Measurements from ENCODE around the gene SRM. TPM values are rescaled to one million over a fixed set of nuclear protein-coding genes. Genes with fewer than 3 reads are reported as not detected.
A peak's percentile ranks its signal among the peaks of the same experiment; 100 is the strongest.
"Not testable (repeated sequence)": the region's sequence is repeated elsewhere in the genome, so short reads cannot be mapped to it uniquely, and the experiment has no call there.

Gene SRM
- total RNA-seq, 6 donors from 2014 or later = 7.3 to 72.9 (median 50.2) TPM

DNA sequence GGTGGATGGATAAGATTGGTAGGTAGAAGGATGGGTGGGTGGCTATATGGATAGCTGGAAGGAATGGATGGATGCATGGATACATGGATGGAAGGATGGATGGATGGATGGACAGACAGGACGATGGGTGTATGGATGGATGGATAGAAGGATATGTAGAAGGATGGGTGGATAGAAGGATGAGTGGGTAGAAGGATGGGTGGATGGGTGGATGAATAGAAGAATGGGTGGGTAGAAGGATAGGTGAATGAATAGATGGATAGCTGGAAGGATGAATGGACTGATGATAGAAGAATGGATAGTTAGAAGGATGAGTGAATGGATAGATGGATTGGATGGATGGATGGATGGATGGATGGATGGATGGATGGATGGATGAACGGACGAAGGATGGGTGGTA lies 17.8 kb downstream of the SRM start:
- DNase-seq (no peak), ATAC-seq (ENCODE audit: low FRiP score in 2 of 2) (no peak)
- Histone ChIP-seq H3K9me3 (no peaks in the 10 kb centered on the region), H3K36me3 (no peaks in the 10 kb centered on the region), H3K27me3 (no peaks in the 10 kb centered on the region), H3K4me1 (peaks cover 0 to 5% (median 0%) of the 10 kb centered on the region in 4 donors), H3K4me3 (no peak overlapping the region), H3K27ac (no peak overlapping the region)
- 74 to 79% methylated on average over 3 of the region's 3 CpGs for WGBS, 2 donors
- TF ChIP-seq EP300 (IDR thresholded peaks at IDR 0.05) (no peak), POLR2AphosphoS5 (IDR thresholded peaks at IDR 0.05) (no peak)
- TF ChIP-seq, protein P1, sequence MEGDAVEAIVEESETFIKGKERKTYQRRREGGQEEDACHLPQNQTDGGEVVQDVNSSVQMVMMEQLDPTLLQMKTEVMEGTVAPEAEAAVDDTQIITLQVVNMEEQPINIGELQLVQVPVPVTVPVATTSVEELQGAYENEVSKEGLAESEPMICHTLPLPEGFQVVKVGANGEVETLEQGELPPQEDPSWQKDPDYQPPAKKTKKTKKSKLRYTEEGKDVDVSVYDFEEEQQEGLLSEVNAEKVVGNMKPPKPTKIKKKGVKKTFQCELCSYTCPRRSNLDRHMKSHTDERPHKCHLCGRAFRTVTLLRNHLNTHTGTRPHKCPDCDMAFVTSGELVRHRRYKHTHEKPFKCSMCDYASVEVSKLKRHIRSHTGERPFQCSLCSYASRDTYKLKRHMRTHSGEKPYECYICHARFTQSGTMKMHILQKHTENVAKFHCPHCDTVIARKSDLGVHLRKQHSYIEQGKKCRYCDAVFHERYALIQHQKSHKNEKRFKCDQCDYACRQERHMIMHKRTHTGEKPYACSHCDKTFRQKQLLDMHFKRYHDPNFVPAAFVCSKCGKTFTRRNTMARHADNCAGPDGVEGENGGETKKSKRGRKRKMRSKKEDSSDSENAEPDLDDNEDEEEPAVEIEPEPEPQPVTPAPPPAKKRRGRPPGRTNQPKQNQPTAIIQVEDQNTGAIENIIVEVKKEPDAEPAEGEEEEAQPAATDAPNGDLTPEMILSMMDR (IDR thresholded peaks at IDR 0.05) = no peak

DNA sequence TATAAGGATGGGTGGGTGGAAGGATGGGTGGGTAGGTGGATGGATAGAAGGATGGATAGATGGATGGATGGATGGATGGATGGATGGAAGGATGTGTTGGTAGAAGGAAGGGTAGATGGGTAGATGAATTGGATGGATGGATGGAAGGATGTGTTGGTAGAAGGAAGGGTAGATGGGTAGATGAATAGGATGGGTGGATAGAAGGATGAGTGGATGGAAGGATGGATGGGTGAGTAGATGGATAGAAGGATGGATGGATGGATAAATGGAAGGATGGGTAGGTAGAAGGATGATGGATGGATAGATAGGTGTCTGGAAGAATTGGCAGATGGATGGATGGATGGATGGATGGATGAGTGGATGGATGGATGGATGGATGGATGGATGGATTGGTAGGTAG lies 18.8 kb downstream of the SRM start:
- Histone ChIP-seq H3K4me3 (no peak overlapping the region), H3K27me3 (no peaks in the 10 kb centered on the region), H3K4me1 (peaks cover 0 to 5% (median 0%) of the 10 kb centered on the region in 4 donors), H3K36me3 (no peaks in the 10 kb centered on the region), H3K27ac (no peak overlapping the region), H3K9me3 (no peaks in the 10 kb centered on the region)
- DNase-seq (no peak), ATAC-seq (ENCODE audit: low FRiP score in 2 of 2) (no peak)
- TF ChIP-seq POLR2AphosphoS5 (IDR thresholded peaks at IDR 0.05) (no peak), EP300 (IDR thresholded peaks at IDR 0.05) (no peak), POLR2A (IDR thresholded peaks at IDR 0.05) (no peak)
- TF ChIP-seq, protein P1 (IDR thresholded peaks at IDR 0.05) = no peak

DNA sequence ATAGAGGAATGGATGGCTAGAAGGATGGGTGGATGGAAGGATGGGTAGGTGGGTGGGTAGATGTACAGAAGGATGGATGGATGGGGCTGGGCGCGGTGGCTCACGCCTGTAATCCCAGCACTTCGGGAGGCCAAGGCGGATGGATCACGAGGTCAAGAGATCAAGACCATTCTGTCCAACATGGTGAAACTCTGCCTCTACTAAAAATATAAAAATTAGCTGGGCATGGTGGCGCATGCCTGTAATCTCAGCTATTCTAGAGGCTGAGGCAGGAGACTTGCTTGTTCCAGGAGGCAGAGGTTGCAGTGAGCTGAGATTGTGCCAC lies 19.8 kb downstream of the SRM start:
- H3K4me3 ChIP-seq; H3K9me3 ChIP-seq; H3K4me1 ChIP-seq; ATAC-seq (ENCODE audit: low FRiP score in 2 of 2); H3K27ac ChIP-seq; H3K36me3 ChIP-seq; DNase-seq; H3K27me3 ChIP-seq: not testable (repeated sequence)
- 86 to 90% methylated on average over 7 of the region's 7 CpGs for WGBS, 2 donors

DNA sequence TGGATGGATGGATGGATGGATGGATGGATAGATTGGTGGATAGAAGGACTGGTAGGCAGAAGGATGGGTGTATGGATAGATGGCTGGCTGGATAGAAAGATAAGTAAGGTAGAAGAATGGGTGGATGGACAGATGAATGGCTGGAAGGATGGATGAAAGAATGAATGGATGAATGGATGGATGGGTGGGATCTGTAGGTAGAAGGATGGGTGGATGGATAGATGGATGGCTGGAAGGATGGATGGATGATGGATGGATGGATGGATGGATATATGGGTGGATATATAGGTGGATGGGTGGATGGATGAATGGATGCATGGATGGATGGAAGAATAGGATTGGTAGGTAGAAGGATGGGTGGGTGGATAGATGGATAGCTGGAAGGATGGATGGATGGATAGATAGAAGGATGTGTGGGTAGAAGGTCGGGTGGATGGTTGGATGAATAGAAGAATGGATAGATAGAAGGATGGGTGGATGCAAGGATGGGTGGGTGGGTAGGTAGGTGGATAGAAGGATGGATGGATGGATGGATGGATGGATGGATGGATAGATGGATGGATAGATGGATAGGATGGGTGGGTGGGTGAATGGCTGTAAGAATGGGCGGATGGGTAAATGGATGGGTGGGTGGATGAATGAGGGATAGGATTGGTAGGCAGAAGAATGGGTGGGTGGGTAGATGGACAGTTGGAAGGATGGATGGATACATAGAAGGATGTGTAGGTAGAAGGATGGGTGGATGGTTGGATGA lies 20.3 kb downstream of the SRM start:
- ATAC-seq (ENCODE audit: low FRiP score in 2 of 2) (no peak), DNase-seq (no peak)
- WGBS, 2 donors = 63 to 74% methylated on average over 2 of the region's 2 CpGs
- no peak overlapping the region for H3K4me3 ChIP-seq
- H3K27me3 ChIP-seq = no peaks in the 10 kb centered on the region
- H3K36me3 ChIP-seq = no peaks in the 10 kb centered on the region
- TF ChIP-seq POLR2A (IDR thresholded peaks at IDR 0.05) = no peak
- TF ChIP-seq, protein P1 (IDR thresholded peaks at IDR 0.05) = no peak
- no peak for TF ChIP-seq POLR2AphosphoS5 (IDR thresholded peaks at IDR 0.05)
- TF ChIP-seq EP300 (IDR thresholded peaks at IDR 0.05) = no peak
- H3K9me3 ChIP-seq = no peaks in the 10 kb centered on the region
- no peak overlapping the region for H3K27ac ChIP-seq
- H3K4me1 ChIP-seq = no peaks in the 10 kb centered on the region

DNA sequence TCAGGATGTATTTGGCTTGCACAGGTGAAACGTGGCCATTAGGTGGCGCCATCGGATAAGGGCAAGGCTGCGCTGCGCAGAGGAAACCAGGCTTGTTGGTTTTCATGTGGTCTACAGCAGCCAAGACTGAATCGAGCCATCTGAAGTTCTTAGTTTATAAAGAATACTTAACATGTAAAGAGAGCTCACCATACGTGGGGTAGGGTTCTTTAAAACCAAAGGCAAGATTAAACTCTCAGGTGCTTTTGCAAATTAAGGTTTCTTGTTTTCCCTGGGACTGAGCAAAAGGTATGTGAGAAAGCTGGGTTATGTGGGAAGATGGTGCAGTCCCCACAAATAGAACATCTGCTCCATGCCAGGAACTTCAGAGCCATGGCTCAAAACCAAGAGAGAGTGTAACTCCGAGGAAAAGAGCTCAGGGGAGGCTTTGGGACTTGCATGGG lies 22.1 kb downstream of the SRM start:
- Histone ChIP-seq H3K4me3 (no peak overlapping the region), H3K27me3 (no peaks in the 10 kb centered on the region), H3K4me1 (no peaks in the 10 kb centered on the region), H3K9me3 (no peaks in the 10 kb centered on the region), H3K36me3 (no peaks in the 10 kb centered on the region), H3K27ac (no peak overlapping the region)
- DNase-seq (peak in 1 of 2 donors; percentile 87), ATAC-seq (ENCODE audit: low FRiP score in 2 of 2) (peak; percentile 90 to 96)
- TF ChIP-seq POLR2A (IDR thresholded peaks at IDR 0.05) = no peak
- TF ChIP-seq, protein P1 (IDR thresholded peaks at IDR 0.05) = peak; percentile 73 to 92 (median 90)
- WGBS, 2 donors = 1% methylated on average over 8 of the region's 8 CpGs

DNA sequence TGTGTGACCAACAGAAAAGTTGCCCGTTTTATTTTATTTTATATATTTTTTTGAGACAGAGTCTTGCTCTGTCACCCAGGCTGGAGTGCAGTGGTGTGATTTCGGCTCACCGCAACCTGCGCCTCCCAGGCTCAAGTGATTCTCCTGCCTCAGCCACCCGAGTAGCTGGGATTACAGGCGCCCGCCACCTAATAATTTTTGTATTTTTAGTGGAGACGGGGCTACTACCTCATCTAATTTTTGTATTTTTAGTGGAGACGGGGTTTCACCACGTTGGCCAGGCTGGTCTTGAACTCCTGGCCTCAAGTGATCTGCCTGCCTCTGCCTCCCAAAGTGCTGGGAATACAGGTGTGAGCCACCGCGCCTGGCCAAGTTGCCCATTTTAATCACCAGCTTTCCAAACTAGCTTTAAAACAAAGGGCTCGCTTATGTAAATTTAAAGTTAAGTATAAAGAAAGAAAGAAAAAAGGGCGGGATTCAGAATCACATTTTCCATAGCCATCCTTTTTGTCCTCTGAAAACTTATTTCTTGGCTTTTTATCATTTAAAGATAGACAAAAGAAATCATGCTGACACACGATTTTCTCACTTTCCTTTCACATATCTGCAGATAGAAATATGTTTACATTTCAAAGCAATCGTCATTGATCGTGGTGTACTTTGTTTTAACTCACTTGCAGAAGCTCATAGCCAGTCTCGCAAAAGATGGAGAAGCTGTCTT lies 22.6 kb downstream of the SRM start:
- H3K9me3 ChIP-seq = not testable (repeated sequence)
- WGBS, 2 donors = 57% methylated on average over 18 of the region's 18 CpGs

More for the DNA sequence above, 22.6 kb downstream of the SRM start:
- H3K36me3 ChIP-seq; H3K4me3 ChIP-seq; H3K4me1 ChIP-seq; DNase-seq; ATAC-seq (ENCODE audit: low FRiP score in 2 of 2); H3K27me3 ChIP-seq; H3K27ac ChIP-seq: not testable (repeated sequence)
